ENCODE measurements around the gene WASL.
"Not testable (repeated sequence)": the region's sequence is repeated elsewhere in the genome, so short reads cannot be mapped to it uniquely, and the experiment has no call there.

Gene WASL

DNA sequence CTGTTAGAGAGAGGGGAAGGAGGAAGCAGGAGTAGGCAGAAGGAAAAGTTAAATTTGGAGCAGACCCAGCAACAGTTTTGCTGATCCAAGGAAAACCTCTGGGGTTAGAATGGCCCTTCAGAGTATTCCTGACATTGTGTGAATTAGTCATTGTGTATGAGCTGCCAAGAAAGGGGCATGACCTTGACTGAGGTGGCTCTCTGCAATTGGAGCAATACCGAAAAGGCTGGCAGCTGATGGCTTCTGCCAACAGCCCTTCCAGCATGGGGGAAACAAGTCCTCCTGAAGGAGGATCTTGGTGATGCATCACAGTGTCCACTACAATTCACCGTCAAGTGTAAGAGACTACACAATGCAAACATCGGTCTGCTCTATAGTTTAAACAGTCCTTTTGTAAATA lies 20.6 kb upstream of the WASL start:
- DNase-seq (ENCODE audit: low spot score), result peak; percentile 41

DNA sequence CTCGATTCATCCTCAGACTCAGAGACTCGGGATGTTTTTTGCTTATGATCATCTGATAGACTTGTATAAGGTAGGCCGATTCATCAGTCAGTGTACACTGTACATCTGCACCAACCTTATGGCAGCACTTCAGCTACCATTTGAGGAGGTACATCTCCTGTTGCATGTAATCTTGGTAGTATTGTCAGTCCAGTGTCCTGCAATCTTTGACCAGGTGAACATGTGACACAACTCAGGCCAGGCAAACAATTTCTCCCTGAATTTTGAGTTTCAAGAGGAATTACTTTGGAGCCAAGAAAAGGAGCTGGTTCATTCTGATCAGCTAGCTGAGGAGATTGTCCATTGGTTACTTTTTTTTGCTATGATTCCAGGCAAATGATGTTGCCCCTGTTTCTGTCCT lies 19.7 kb upstream of the WASL start:
- DNase-seq (ENCODE audit: low spot score), result no peak

DNA sequence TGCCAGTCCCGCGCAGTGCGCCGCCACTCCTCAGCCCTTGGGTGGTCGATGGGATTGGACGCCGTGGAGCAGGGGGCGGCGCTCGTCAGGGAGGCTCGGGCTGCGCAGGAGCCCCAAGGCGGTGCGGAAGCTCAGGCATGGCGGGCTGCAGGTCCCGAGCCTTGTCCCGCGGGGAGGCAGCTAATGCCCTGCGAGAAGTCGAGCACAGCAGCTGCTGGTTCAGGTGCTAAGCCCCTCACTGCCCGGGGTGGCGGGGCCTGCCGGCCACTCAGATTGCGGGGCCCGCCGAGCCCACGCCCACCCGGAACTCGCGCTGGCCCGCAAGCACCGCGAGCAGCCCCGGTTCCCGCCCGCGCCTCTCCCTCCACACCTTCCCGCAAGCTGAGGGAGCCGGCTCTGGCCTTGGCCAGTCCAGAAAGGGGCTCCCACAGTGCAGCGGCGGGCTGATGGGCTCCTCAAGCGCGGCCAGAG lies 14.4 kb upstream of the WASL start:
- DNase-seq (ENCODE audit: low spot score), result no peak

DNA sequence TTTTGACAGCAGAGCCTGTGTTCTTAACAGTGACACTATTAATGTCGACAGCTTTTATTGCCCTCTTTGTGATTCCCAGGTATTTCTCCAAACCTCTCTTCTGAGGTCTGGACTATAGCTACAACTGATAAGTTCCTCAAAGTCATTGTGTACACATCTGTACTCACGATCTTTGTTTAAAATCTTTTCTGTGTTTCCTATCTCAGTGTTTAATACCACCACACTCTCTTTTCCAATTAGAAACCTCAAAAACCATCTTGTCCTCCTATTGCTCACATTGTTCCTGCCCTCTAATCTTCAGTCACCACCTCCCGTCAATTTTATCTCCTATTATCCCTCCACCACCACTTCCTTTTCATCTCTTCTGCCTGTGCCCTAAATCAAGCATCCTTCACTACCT lies 12.9 kb upstream of the WASL start:
- DNase-seq (ENCODE audit: low spot score), result no peak

DNA sequence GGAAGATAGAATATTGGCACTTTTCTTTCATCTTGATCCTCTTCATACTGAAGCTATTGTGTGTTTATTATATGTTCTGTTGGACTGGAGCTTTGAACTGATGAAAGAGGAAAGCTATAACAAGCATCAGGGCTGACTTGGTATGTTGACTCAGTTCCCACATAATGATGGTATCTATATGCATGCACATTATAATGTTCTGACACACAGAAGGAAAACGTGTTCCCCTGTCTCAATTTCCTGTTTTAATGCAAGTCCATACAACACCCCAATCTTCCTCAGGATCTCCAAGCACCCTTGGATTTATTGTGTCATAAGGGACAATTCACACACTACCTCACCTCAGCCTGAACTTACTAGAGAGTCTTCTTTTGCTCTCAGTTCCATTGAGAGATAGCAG lies 8.3 kb upstream of the WASL start:
- no peak for DNase-seq (ENCODE audit: low spot score)

DNA sequence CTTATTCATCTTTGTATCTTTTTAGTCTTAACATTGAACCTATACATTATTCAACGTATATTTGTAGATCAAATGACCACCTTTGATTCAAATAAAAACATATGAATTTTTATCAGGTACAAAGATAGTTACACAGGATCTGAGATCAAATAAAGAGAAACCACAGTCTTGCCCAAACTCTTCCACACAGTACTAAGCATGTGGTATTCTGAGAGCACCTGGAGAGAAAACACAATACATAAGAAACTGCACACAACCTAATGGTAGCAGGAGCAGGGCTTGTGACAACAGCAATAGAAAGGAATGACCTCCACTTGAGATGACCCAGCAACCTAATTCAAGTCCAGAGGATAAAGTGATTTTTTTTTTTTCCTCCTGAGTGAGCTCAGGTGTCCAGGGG lies 6.5 kb upstream of the WASL start:
- no peak for DNase-seq (ENCODE audit: low spot score)

DNA sequence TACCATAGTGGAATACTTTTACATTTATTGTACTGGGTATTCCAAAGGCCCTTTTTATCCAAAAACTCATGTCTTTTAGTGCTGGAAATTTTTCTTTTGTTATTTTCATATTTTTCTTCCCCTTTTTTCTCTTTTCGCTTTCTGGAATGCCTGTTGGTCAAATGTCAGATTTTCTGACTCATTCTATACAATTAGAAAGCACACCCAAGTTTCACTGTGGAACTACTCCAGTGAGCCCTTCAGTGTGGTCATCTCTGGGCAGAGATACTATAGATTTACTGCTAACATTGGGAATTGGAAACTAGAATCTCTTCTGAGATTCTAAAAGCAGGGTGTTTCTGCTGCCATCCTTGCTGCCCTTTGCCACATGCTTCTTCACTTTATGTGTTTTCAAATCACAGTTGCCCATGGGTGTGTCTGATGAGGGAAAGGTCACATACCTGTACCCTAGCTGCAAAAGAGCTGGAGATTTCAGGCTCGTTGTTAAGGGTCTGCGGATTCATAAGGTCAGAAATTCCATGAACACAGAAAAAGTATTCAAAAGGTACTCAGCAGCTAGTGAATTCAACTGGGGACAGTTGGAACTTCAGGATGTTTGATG lies 5.6 kb upstream of the WASL start:
- DNase-seq (ENCODE audit: low spot score), result no peak

DNA sequence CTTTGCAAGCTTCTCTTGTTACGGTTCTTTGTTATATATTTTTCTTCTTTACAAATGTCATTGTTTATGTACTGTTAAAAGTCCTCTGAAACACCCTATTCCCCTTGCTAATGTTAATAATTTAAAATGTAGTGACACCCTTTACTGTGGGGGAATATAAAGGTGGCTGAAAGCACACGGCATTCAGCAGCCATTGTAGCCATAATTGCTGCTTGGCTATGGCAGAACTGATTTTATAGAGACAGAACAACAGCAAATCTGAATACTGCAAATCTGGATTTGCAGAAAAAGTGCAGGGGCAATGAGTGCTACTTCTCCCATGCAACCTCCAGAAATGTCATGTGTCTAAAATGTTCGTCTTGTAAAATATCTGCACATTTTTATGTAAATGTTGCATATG lies 3.7 kb upstream of the WASL start:
- no peak for DNase-seq (ENCODE audit: low spot score)

DNA sequence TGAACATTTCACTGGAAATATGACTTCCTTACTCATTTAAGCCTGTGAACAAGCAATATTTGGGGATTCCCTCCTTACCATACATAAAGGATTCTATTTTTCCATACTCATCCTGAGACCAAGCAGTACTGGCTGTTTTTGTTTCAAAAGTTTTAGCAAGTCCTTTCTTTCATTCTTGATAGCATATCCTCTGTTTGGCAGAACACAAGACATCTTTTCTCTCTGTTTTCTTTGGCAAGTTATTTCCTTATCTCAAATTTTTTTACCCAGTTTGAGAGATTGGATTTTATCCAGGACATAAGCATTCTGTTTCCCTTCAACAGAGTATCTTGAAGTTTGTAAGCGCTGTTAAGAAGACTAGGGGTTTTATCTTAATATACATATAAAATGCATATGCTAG lies 3.0 kb upstream of the WASL start:
- DNase-seq (ENCODE audit: low spot score), result no peak

DNA sequence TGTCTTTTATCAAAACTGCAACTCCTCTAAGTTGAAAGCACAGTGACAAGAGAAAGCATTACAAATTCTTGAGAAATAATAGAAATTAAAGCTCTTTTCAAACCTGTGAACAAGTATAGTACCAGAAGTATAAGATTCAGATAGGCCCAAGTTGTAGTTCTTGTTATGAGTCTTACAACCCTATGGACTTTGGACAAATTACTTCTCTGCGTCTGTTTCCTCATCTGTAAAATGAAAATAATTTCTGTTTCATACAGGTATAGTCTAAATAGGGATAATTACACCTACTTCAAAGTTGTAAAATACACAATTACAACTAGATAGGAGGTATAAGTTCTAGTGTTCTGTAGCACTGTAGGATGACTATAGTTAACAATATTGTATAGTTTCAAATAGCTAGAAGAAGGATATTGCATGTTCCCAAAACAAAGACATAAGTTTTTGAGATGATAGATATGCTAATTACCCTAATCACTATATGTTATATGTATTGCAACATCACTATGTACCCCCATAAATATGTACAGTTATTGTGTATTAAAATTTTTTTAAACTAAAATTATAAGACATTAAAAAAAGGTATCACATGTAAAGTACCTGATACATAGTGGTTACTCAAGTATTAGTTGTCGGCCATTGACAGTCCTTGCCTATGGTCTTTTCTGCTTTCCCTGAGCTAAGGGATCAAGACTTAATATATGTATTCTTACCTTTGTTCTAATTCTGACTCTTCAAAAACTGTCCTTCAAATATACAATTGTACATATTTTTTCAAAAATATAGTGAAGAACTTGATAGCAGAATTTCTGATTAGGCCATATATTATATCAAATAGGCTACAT lies 1.8 kb upstream of the WASL start:
- no peak for DNase-seq (ENCODE audit: low spot score)

DNA sequence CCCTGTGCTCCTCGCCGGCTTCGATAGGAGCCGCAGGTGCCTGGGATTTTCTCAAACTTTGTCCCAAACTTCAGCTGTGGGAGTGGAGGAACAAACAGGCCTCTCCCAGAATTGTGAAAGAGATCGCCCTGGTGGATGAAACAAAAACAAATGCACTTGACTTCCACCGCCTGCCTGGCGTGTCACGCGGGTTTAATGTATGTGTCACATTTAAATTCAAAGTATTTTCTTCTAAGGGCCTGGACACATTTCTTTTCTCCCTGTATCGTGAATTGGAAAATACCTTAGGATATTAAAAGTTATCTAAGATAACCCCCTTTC lies 694 bp upstream of the WASL start:
- peak; percentile 62 for DNase-seq (ENCODE audit: low spot score)

DNA sequence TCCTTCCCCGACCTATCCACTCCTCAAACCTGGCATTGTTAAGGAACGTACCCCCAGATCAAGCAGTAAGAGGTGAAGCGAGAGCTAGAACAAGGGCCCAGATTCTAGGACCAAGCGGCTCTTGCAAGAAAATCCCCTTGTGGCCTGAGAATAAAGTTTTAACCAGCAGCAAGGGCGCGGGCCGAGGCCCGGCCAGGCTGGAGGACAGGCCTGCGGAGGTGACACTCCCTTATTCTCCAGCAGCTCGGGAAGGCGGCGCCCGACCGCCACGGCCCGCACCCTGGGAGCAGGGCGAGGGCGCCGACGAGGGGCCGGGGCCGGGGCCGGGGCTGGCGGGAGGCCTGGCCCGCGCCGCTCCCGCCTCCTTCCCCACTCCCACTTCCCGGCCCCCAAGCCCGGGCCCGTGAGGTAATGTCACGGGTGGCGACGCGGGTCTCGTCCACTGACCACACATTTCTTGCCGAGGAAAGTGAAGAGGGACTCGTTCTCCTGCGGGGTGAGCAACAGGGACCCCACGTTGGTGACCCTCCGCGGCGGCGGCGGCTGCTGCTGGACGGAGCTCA lies 551 bp downstream of the WASL start:
- peak; percentile 47 for DNase-seq (ENCODE audit: low spot score)

DNA sequence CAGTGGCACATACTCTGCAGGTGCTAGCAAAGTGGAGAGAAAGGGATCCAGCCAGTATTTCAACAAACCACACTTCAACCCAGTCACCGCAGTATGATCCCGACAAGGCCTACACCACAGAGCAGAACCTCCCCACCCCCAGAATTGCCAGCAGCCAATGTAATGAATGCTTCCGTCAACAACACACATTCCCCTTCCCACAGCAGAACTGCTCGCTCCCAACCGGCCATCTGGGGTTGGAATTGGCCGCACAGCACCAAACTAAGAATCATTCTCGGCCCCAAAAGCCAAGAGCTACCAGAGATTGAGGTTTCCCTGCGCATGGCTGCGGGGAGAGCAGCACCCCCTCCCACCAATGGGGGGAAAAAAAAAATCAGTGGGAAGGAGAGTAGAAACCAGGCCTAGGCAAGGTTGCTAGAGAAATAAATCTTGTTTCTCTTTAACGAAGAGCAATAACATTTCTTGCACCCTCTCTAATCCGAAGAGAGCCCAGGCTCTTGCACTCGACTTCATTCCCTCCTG lies 1.1 kb downstream of the WASL start:
- peak; percentile 65 for DNase-seq (ENCODE audit: low spot score)

DNA sequence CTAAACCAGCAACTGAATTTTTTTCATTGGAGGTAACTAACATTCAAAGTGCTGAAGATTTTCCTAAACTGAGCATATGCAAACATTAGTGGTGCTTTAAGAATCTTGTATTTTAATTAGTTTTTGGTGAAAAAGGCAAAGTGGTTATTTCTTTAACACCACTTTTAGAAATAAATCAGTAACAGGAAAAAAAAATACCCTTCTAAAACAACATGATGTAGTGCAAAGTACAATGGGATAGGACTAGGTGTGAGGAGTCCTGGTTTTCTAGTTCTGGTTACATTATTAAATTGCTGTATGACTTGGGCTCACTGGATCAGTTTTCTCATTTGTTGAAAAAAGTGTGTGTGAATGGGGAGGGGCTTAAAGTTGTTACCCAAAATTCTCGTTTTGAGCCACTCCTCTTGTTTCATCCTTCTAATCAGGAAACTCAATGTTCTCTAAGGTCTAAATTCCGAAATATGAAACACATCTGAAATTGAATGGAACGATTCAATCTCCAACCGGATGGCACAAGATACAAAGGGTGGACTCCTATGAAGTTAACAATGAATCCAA lies 1.8 kb downstream of the WASL start:
- no peak for DNase-seq (ENCODE audit: low spot score)

DNA sequence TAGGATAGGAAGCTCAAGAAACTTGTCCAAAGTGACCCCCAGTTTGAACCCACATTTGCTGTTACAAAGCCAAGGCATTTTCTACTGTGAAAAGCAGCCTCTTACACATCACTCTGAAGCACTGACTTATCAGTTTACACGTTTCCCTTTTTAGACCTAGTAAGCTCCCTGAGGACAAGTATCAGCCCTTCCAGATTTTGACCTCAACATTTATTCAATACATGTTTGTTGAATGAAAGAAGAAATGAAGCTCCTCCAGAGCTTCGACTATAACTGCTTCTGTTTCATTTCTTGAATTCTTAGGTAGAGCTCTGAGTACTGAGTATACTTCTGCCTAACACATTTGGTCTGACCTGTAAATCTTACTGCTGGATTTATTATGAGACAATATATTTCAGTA lies 2.7 kb downstream of the WASL start:
- no peak for DNase-seq (ENCODE audit: low spot score)

DNA sequence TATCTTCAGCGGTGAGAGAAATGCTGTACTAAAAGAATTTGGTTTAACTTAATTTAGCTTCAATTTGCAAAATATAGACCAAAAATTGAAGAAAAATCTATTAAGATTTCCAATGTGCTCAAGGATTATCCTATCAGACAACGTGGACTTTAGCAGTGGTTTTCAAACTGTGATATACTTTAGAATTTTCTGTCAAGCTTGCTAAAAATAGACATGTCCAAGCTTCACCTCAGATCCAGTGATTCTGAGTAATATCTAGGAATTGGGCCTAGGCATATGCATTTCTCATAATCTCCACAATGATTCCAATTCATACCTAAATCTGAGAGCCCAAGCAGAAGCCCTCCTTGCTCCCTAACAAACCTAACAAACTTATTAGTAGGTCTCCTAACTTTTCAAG lies 3.4 kb downstream of the WASL start:
- DNase-seq (ENCODE audit: low spot score), result no peak

DNA sequence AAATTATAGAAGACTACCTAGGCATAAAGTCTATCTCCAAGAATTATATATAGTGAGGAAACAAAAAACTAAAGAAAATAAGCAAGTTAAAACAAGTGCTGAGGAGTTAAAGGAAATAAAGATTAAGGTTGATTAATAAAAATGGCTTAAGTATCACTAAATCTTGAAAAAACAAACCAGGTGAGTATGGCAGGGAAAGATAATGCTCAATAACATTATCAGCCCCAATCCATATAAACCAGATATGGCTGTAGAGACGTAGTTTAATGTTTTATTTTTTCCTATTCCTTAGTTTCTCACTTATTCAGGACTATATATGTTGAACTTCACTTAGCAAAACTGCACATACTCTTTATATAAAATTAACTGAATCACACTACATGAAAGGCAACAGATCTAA lies 4.4 kb downstream of the WASL start:
- DNase-seq (ENCODE audit: low spot score), result no peak

DNA sequence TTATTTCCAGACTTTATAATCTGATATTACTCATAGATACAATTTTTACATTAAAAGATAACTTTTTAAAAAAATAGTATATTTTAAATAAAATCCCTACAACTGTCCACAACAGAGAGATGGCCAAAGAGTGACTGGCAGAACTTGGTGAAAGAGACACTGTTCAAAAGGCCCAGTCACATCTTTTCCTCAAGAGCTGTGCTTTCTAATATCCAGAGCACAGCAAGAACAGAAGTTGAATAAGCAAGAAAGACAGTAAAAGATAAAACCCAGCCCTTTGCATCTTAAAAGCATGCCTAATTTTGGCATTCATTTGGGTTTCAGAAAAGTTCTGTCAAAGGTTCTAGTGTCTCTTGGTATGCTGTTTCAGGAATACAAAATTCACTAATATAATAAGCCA lies 6.9 kb downstream of the WASL start:
- no peak for DNase-seq (ENCODE audit: low spot score)

DNA sequence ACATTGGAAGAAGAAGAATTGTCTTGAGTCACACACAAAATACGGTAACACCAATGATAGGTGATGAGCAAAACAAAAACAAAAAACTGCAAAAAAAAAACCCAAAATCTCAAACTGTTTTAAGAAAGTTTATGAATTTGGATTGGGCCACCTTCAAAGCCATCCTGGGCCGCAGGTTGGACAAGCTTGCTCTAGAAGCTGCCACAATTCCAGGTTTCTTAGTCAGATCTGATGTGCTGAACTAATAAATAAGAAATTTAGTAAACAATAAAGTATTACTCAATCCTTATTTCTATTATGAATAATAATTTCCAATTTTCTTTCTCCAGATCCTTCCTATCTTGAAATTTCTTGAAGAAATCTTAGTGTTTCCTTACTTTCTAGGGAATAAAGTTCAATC lies 10.0 kb downstream of the WASL start:
- DNase-seq (ENCODE audit: low spot score), result no peak

DNA sequence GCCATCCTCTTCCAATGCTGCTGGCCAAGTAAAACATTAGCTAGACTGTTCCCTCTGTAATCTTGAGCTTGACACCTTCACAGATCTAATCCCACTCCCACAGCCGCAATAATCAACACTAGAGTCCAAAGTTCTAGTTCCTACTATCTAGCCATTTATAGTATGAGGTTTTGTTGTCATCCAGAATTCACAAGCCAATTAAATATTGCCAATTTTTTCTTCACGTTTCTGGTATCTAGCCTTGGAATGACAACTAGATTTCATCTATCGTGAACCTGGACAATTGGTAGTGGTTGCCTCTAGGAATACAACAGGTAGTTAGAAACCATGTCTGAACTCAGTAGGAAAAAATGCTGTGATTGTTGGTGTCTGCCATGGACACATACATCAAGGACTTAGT lies 10.4 kb downstream of the WASL start:
- no peak for DNase-seq (ENCODE audit: low spot score)

DNA sequence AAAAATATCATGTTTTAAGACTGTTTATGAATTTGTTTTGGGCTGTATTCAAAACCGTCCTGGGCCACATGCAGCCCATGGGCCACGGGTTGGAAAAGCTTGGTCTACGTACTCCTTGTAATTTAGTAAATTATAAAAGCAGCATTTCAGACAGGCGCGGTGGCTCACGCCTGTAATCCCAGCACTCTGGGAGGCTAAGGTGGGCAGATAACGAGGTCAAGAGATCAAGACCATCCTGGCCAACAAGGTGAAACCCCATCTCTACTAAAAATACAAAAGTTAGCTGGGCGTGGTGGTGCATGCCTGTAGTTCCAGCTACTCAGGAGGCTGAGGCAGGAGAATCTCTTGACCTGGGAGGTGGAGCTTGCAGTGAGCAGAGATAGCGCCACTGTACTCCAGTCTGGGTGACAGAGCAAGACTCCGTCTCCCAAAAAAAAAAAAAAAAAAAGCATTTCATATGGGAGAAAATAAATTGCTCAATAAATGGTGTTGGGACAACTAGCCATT lies 11.6 kb downstream of the WASL start:
- not testable (repeated sequence) for DNase-seq (ENCODE audit: low spot score)

DNA sequence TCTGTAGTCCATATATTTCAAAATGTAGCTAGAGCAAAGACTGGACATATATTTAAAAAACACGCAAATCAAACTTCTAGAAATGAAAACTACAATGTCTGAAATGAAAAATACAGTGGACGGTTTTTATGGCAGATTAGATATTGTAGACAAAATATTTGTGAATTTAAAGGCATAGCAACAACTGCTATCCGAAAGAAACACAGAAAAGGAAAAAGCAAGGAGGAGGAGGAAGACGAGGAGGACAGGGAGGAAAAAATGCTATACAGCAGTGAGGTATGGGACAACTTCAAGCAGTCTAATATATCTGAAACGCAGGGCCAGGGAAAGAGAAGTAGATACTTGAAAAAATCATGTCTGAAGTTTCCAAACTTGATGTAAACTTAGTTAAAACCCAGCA lies 13.3 kb downstream of the WASL start:
- DNase-seq (ENCODE audit: low spot score), result no peak

DNA sequence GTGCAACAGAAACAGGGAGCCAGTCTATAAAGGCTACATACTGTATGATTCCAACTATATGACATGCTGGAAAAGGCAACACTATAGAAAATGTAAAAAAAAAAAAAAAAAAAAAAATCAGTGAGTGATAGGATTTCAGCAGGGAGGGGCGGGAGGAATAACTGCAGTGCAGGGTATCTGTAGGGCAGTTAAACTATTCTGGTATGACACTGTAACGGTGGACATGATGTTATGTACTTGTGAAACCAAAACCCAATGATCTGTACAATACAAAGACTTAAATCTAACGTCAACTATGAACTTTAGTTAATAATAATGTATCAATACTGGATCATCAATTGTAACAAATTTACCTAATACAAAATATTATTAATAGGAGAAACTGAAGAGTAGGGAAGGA lies 14.3 kb downstream of the WASL start:
- no peak for DNase-seq (ENCODE audit: low spot score)

All from AG08395 (cell line).